Transverse colon (tissue), 4 donors: Measurements from ENCODE around the gene BIRC7.

Source experiments
- POLR2A ChIP-seq: fragments of 450-650 bp; IDR thresholded peaks from one replicate; pipeline ENCODE4 v1.6.1; 2016; ENCODE audit warnings: antibody characterized with exemption, mild to moderate bottlenecking, moderate library complexity
- POLR2AphosphoS5 ChIP-seq, 3 donors: sonication (generic); formaldehyde crosslinking; IDR thresholded peaks; one replicate each; pipeline ENCODE4 v1.6.1; 2016; ENCODE audit warnings: antibody characterized with exemption in 3 of 3
- TF ChIP-seq, protein P1 (sequence below), 5 experiments: fragments of 200-600 bp in 3 of 5; fragments of 450-650 bp in 2 of 5; sonication (generic) in 3 of 5; IDR thresholded peaks; 1 replicate in 2 of 5; 2 replicates in 3 of 5; pipeline ENCODE4 v1.5.1; 2016 to 2017; ENCODE audit warnings: antibody characterized with exemption in 5 of 5, inconsistent platforms in 3 of 5, mild to moderate bottlenecking in 2 of 5, moderate library complexity in 1 of 5

DNA sequence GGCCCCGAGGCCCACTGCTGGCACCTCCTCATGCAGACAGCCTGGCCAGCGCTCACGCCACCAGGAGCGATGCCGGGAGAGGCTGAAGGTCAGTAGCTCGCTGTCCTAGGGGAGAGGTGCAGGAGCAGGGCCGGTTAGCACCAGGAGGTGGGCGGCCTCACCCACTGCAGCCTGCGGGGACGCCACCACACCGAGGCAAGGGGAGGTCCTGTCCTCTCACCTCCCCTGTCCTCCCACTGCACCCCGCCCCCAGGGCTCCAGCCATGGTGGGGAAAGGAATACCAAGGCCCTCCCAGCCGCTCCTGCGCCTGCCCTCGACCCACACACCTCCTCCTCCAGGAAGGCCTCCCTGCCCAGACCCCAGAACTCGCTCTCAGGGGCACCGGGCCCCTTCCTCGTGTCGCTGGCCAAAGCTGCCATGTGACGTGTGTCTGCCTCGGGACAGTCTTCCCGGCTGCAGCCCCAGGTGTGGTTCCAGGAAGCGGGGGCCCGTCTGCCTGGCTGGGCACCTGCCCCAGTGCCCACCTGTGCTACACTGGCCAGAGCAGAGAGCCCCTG, 12.0 kb downstream of the BIRC7 start:
- TF ChIP-seq POLR2AphosphoS5 (IDR thresholded peaks at IDR 0.05) (no peak), POLR2A (no peak)
- TF ChIP-seq, protein P1, sequence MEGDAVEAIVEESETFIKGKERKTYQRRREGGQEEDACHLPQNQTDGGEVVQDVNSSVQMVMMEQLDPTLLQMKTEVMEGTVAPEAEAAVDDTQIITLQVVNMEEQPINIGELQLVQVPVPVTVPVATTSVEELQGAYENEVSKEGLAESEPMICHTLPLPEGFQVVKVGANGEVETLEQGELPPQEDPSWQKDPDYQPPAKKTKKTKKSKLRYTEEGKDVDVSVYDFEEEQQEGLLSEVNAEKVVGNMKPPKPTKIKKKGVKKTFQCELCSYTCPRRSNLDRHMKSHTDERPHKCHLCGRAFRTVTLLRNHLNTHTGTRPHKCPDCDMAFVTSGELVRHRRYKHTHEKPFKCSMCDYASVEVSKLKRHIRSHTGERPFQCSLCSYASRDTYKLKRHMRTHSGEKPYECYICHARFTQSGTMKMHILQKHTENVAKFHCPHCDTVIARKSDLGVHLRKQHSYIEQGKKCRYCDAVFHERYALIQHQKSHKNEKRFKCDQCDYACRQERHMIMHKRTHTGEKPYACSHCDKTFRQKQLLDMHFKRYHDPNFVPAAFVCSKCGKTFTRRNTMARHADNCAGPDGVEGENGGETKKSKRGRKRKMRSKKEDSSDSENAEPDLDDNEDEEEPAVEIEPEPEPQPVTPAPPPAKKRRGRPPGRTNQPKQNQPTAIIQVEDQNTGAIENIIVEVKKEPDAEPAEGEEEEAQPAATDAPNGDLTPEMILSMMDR (IDR thresholded peaks at IDR 0.05): no peak
